H1 (cell line): ENCODE measurements around the gene ARHGAP1. TPM values are rescaled to one million over a fixed set of nuclear protein-coding genes. Genes with fewer than 3 reads are reported as not detected.

Experiments used
- CTCF ChIA-PET: fragments of 300-600 bp; sonication (Branson Sonifier 250); formaldehyde crosslinking; loops from one replicate; lab custom pipeline; 2021; ENCODE audit not compliant: partially characterized antibody; lab: Charles Lee
- POLR2A ChIA-PET: fragments of 300-600 bp; sonication (Branson Sonifier 250); formaldehyde crosslinking; loops from one replicate; lab custom pipeline; 2021; ENCODE audit warnings: inconsistent platforms; ENCODE audit not compliant: partially characterized antibody; lab: Charles Lee
- DNase-seq, 2 experiments: peaks; one replicate each; pipeline versions ENCODE4 v3.0.0 to v3.0.0-alpha.2; 2010 to 2022; ENCODE audit warnings: low spot score in 2 of 2, low read depth in 1 of 2, mixed read lengths in 1 of 2
- FAIRE-seq: peaks from 2 replicates; lab custom pipeline; 2011; peaks lifted over from hg19 to GRCh38; lab: Jason Lieb, UNC
- H2AFZ ChIP-seq: 2 replicates; pipeline ENCODE4 v1.8.1; 2012; ENCODE audit warnings: low read length, inconsistent platforms
- H2AK5ac ChIP-seq: 2 replicates; pipeline ENCODE4 v1.6.1; 2013; ENCODE audit warnings: low read depth, low read length
- H2BK120ac ChIP-seq: replicated peaks from 2 replicates; pipeline ENCODE3; 2013; ENCODE audit warnings: low read depth, low read length, inconsistent platforms
- H2BK12ac ChIP-seq: 2 replicates; pipeline ENCODE4 v1.6.1; 2013; ENCODE audit warnings: low read depth, low read length
- H2BK15ac ChIP-seq: 2 replicates; pipeline ENCODE4 v1.6.1; 2013; ENCODE audit warnings: low read length
- H2BK20ac ChIP-seq: 2 replicates; pipeline ENCODE4 v1.6.1; 2013; ENCODE audit warnings: low read length
- H2BK5ac ChIP-seq: 2 replicates; pipeline ENCODE4 v1.6.1; 2013; ENCODE audit warnings: low read depth, low read length
- H3K14ac ChIP-seq: 2 replicates; pipeline ENCODE4 v1.6.1; 2013; ENCODE audit warnings: inconsistent platforms; ENCODE audit not compliant: insufficient read length
- H3K18ac ChIP-seq: 2 replicates; pipeline ENCODE4 v1.6.1; 2013; ENCODE audit warnings: low read length; ENCODE audit errors: extremely low read depth
- H3K23ac ChIP-seq: 2 replicates; pipeline ENCODE4 v1.6.1; 2013; ENCODE audit warnings: inconsistent platforms; ENCODE audit not compliant: insufficient read length
- H3K23me2 ChIP-seq: 2 replicates; pipeline ENCODE4 v1.6.1; 2013; ENCODE audit warnings: low read depth, low read length
- H3K27ac ChIP-seq: 2 replicates; pipeline ENCODE4 v1.6.1; 2011; ENCODE audit warnings: low read depth, low read length, inconsistent platforms
- H3K27me3 ChIP-seq, 4 experiments: replicated peaks in 1 of 4; 1 replicate in 1 of 4; 2 replicates in 3 of 4; pipeline versions ENCODE4 v1.6.1 to v1.8.1; 2011 to 2013; ENCODE audit warnings: low read length in 3 of 4, mild to moderate bottlenecking in 3 of 4, inconsistent platforms in 2 of 4, mixed read lengths in 2 of 4, moderate library complexity in 1 of 4; ENCODE audit not compliant: control insufficient read depth in 3 of 4, insufficient read depth in 3 of 4; ENCODE audit errors: extremely low read depth in 1 of 4
- H3K36me3 ChIP-seq, 4 experiments: 2 replicates each; pipeline versions ENCODE4 v1.6.1 to v1.8.1; 2011 to 2013; ENCODE audit warnings: mild to moderate bottlenecking in 4 of 4, low read length in 3 of 4, moderate library complexity in 2 of 4, control low read depth in 1 of 4, inconsistent platforms in 1 of 4; ENCODE audit not compliant: insufficient read depth in 4 of 4, control insufficient read depth in 2 of 4
- H3K4ac ChIP-seq: replicated peaks from 2 replicates; pipeline ENCODE3; 2013; ENCODE audit warnings: low read length, low read depth, mixed read lengths, inconsistent platforms; ENCODE audit not compliant: insufficient read length
- H3K4me1 ChIP-seq, 4 experiments: replicated peaks in 1 of 4; 1 replicate in 1 of 4; 2 replicates in 3 of 4; pipeline versions ENCODE4 v1.6.1 to v1.8.1; 2011 to 2013; ENCODE audit warnings: low read length in 3 of 4, inconsistent platforms in 2 of 4, mixed read lengths in 1 of 4; ENCODE audit not compliant: insufficient read depth in 4 of 4, control insufficient read depth in 3 of 4
- H3K4me2 ChIP-seq, 2 experiments: 2 replicates each; pipeline versions ENCODE4 v1.6.1 to v1.8.1; 2011 to 2013; ENCODE audit warnings: low read depth in 2 of 2, low read length in 2 of 2, control low read depth in 1 of 2, inconsistent platforms in 1 of 2, mild to moderate bottlenecking in 1 of 2; ENCODE audit not compliant: insufficient read depth in 1 of 2
- H3K4me3 ChIP-seq, 4 experiments: fragments of 200-600, 300-600 bp in 1 of 4; sonication (generic), shearing (Covaris generic), sonication (Bioruptor Twin) in 1 of 4; 2 replicates each; pipeline versions ENCODE4 v1.5.1 to v1.8.1; 2011 to 2016; ENCODE audit warnings: low read length in 4 of 4, low read depth in 3 of 4, control low read depth in 2 of 4, inconsistent platforms in 2 of 4, mild to moderate bottlenecking in 2 of 4, mixed read lengths in 1 of 4, moderate library complexity in 1 of 4; ENCODE audit not compliant: insufficient read depth in 2 of 4; ENCODE audit errors: extremely low read depth in 1 of 4
- H3K56ac ChIP-seq: replicated peaks from 2 replicates; pipeline ENCODE3; 2013; ENCODE audit warnings: low read depth, mild to moderate bottlenecking, mixed read lengths, low read length, inconsistent platforms; ENCODE audit not compliant: insufficient read length
- H3K79me1 ChIP-seq: 2 replicates; pipeline ENCODE4 v1.6.1; 2013; ENCODE audit warnings: low read depth, low read length, control low read depth
- H3K79me2 ChIP-seq, 2 experiments: 2 replicates each; pipeline versions ENCODE4 v1.6.1 to v1.8.1; 2012 to 2013; ENCODE audit warnings: low read length in 2 of 2, mild to moderate bottlenecking in 2 of 2, inconsistent platforms in 1 of 2; ENCODE audit not compliant: insufficient read depth in 2 of 2, control insufficient read depth in 1 of 2
- H3K9ac ChIP-seq, 4 experiments: replicated peaks in 1 of 4; 1 replicate in 1 of 4; 2 replicates in 3 of 4; pipeline versions ENCODE4 v1.6.1 to v1.8.1; 2011 to 2013; ENCODE audit warnings: low read depth in 3 of 4, low read length in 3 of 4, control low read depth in 2 of 4, mild to moderate bottlenecking in 2 of 4, moderate library complexity in 2 of 4, inconsistent platforms in 1 of 4; ENCODE audit errors: extremely low read depth in 1 of 4
- H3K9me3 ChIP-seq, 2 experiments: 2 replicates each; pipeline versions ENCODE4 v1.6.1 to v1.8.1; 2012 to 2013; ENCODE audit warnings: mild to moderate bottlenecking in 2 of 2, moderate library complexity in 2 of 2, control low read depth in 1 of 2, inconsistent platforms in 1 of 2, low read depth in 1 of 2, low read length in 1 of 2, mixed read lengths in 1 of 2; ENCODE audit not compliant: insufficient read depth in 2 of 2
- H4K20me1 ChIP-seq, 2 experiments: replicated peaks in 1 of 2; 2 replicates each; pipeline versions ENCODE3 to v1.8.1; 2011 to 2013; ENCODE audit warnings: inconsistent platforms in 2 of 2, low read length in 2 of 2, mild to moderate bottlenecking in 1 of 2; ENCODE audit not compliant: insufficient read depth in 2 of 2, control insufficient read depth in 1 of 2
- H4K5ac ChIP-seq: 2 replicates; pipeline ENCODE4 v1.6.1; 2013; ENCODE audit warnings: low read length, low read depth, mixed read lengths, inconsistent platforms; ENCODE audit not compliant: insufficient read length
- H4K8ac ChIP-seq: 2 replicates; pipeline ENCODE4 v1.8.0; 2013; ENCODE audit warnings: mild to moderate bottlenecking, moderate library complexity, low read length, inconsistent platforms; ENCODE audit not compliant: insufficient read depth; ENCODE audit errors: extremely low read depth
- H4K91ac ChIP-seq: replicated peaks from 2 replicates; pipeline ENCODE3; 2013; ENCODE audit warnings: low read length, mixed read lengths, inconsistent platforms; ENCODE audit not compliant: insufficient read length
- ATF2 ChIP-seq: IDR thresholded peaks from 2 replicates; pipeline ENCODE4 v1.6.1; 2012; ENCODE audit warnings: low read length, inconsistent platforms
- ATF3 ChIP-seq: IDR thresholded peaks from 2 replicates; pipeline ENCODE4 v1.6.1; 2011; ENCODE audit warnings: low read depth, mild to moderate bottlenecking, low read length; ENCODE audit not compliant: insufficient read depth
- HDAC6 ChIP-seq: IDR thresholded peaks from one replicate; pipeline ENCODE4 v1.7.1; 2012; ENCODE audit warnings: low read depth, mild to moderate bottlenecking, inconsistent platforms, low read length, moderate library complexity
- MAX ChIP-seq: IDR thresholded peaks from 2 replicates; pipeline ENCODE4 v1.6.1; 2012; ENCODE audit warnings: inconsistent platforms
- RFX5 ChIP-seq: IDR thresholded peaks from 2 replicates; pipeline ENCODE4 v1.6.1; 2011; ENCODE audit warnings: low read depth, low read length, improper control_type of control experiment, borderline replicate concordance
- RXRA ChIP-seq: IDR thresholded peaks from 2 replicates; pipeline ENCODE4 v1.6.1; 2011; ENCODE audit warnings: low read depth, mild to moderate bottlenecking, low read length, moderate library complexity; ENCODE audit not compliant: insufficient read depth
- SP4 ChIP-seq: IDR thresholded peaks from 2 replicates; pipeline ENCODE4 v1.6.1; 2012; ENCODE audit warnings: low read length, inconsistent platforms
- SUZ12 ChIP-seq: fragments of 200-600 bp; sonication (generic); IDR thresholded peaks from 2 replicates; pipeline ENCODE4 v1.6.1; 2012; ENCODE audit warnings: mild to moderate bottlenecking, inconsistent platforms, low read length, moderate library complexity, mixed read lengths
- TBP ChIP-seq: IDR thresholded peaks from 2 replicates; pipeline ENCODE4 v1.6.1; 2011; ENCODE audit warnings: low read depth, low read length, improper control_type of control experiment
- WGBS, 2 experiments: shearing (Covaris generic) in 1 of 2; methylation state at CpG; one replicate each; pipeline versions ENCODE4 v1.1.6 to v1.1.7; 2013 to 2015; ENCODE audit warnings: low lambda C conversion rate in 2 of 2, mixed read lengths in 2 of 2, inconsistent platforms in 1 of 2, low coverage in 1 of 2, missing lambda C conversion rate in 1 of 2; ENCODE audit not compliant: insufficient replicate concordance in 2 of 2, insufficient coverage in 1 of 2, insufficient read length in 1 of 2; ENCODE audit errors: extremely low coverage in 1 of 2, missing lambda C conversion rate in 1 of 2; 5-methylcytosine and 5-hydroxymethylcytosine counted together
- polyA plus RNA-seq, 7 experiments: library from polyadenylated mRNA; depleted of rRNA in 3 of 7; stranded (reverse) in 5 of 7; unstranded in 2 of 7; fragments of >200 nt in 5 of 7; fragments of 200-250 nt in 2 of 7; gene quantifications; 1 replicate in 5 of 7; 2 replicates in 1 of 7; 4 replicates in 1 of 7; pipeline versions ENCODE4 v1.2.1 to v1.2.3, GENCODE V29; 2011 to 2013; ENCODE audit warnings: missing spikeins in 2 of 7, mixed read lengths in 2 of 7
- total RNA-seq: library from RNA; stranded (reverse); fragmentation: NEBNext Ultra II Directional; extraction: Animal tissue kit (Norgen Biotek cat#: 25700); gene quantifications from 2 replicates; pipeline ENCODE4 v1.2.1, GENCODE V29; 2021

Gene ARHGAP1
- total and polyA plus RNA-seq, 2 of the 8 experiments (the other 6 are each of a cell fraction or from before 2014, with no cell fraction given): 28.6 to 58.8 TPM

GRCh38 chr11:46725338-46726205 is 25.2 kb upstream of the ARHGAP1 start:
- no peak for DNase-seq
- H2AK5ac ChIP-seq: no peak overlapping the region
- no peak overlapping the region for H3K23ac ChIP-seq
- no peaks in the 10 kb centered on the region for H3K27me3 ChIP-seq
- no peaks in the 10 kb centered on the region for H3K79me2 ChIP-seq
- peaks cover 0 to 3% (median under 1%) of the 10 kb centered on the region in 4 experiments; a peak in 2 of 7 replicates for H3K4me1 ChIP-seq
- H2BK20ac ChIP-seq: no peak overlapping the region
- H4K8ac ChIP-seq: peak overlapping the region; percentile 35; the same call in 1 of the 2 replicates
- H4K91ac ChIP-seq: no peak overlapping the region
- H2BK5ac ChIP-seq: no peak overlapping the region
- no peak overlapping the region for H3K56ac ChIP-seq
- H3K4me3 ChIP-seq: no peak overlapping the region
- H2BK12ac ChIP-seq: no peak overlapping the region
- no peak overlapping the region for H2AFZ ChIP-seq
- H2BK120ac ChIP-seq: no peak overlapping the region
- no peak overlapping the region for H3K9ac ChIP-seq
- no peak overlapping the region for H3K4me2 ChIP-seq
- H3K18ac ChIP-seq: no peak overlapping the region
- no peak overlapping the region for H3K27ac ChIP-seq
- no peak overlapping the region for H3K4ac ChIP-seq
- H2BK15ac ChIP-seq: no peak overlapping the region
- H3K9me3 ChIP-seq: no peaks in the 10 kb centered on the region
- H4K5ac ChIP-seq: no peak overlapping the region
- POLR2A ChIA-PET: interaction anchor here (0.9 to 2.0 kb wide), 3 partner anchors 13 to 181 kb away, joined by 3 to 4 read pairs (median 3); no protein-coding TSS in a partner anchor
- H4K20me1 ChIP-seq: no peaks in the 10 kb centered on the region
- H3K14ac ChIP-seq: no peak overlapping the region
- no peak for FAIRE-seq
- H3K79me1 ChIP-seq: no peaks in the 10 kb centered on the region
- no peaks in the 10 kb centered on the region for H3K36me3 ChIP-seq
- WGBS, 2 experiments: 88% methylated on average over 19 of the region's 19 CpGs; no CpG with 5 or more reads in 1 of the 2 experiments
- CTCF ChIA-PET: interaction anchor here (1.1 to 1.4 kb wide), 3 partner anchors 9 to 78 kb away, joined by 3 to 4 read pairs (median 3); no protein-coding TSS in a partner anchor
- no peaks in the 10 kb centered on the region for H3K23me2 ChIP-seq
- TF ChIP-seq ATF3 (no peak), ATF2 (no peak), SP4 (no peak), RXRA (no peak), HDAC6 (no peak), SUZ12 (no peak), MAX (no peak), RFX5 (no peak), TBP (no peak)
